ENCODE data around the gene KRTAP4-2. TPM values are rescaled to one million over a fixed set of nuclear protein-coding genes. Genes with fewer than 3 reads are reported as not detected.
"Not testable (repeated sequence)": the region's sequence is repeated elsewhere in the genome, so short reads cannot be mapped to it uniquely, and the experiment has no call there.

Gene KRTAP4-2
- total and polyA plus RNA-seq, 8 donors = not detected

- Histone ChIP-seq H3K27me3 (peaks cover 0 to 5% of the 10 kb centered on the region in 2 donors), H3K9me3 (peaks cover 0 to 13% of the 10 kb centered on the region in 2 donors), H3K4me3 (no peak overlapping the region), H3K27ac (no peak overlapping the region), H3K36me3 (no peaks in the 10 kb centered on the region), H3K4me1 (no peaks in the 10 kb centered on the region)
- TF ChIP-seq CTCF (IDR thresholded peaks at IDR 0.05) = no peak
- ATAC-seq = no peak
- no peak for DNase-seq
- intact Hi-C loops (cut with DNase I) = no loop called here
Observed at GRCh38 chr17:41147531-41148204, 30.4 kb downstream of the KRTAP4-2 start.

DNA sequence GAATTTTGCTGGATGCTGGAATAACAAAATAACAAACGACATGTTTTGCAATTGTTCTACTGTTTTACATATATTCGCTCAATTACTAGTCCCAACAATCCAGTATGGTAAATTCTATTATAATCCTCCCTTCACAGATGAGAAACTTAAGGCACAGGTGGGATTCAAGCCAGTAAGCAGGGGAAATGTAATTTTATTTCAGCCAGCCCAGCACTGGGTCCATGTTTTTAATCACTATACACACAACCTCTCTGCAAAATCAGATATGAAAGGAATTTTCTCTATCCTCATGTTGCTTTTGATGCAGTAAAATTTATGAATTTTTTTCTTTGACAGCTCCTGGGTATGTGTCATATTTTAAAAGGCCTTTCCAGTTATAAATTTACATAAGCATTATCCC lies 32.8 kb downstream of the KRTAP4-2 start:
- intact Hi-C loops (cut with DNase I) = no loop called here
- Histone ChIP-seq H3K4me1 (no peaks in the 10 kb centered on the region), H3K9me3 (peaks cover 0 to 17% of the 10 kb centered on the region in 2 donors), H3K4me3 (no peak overlapping the region), H3K27ac (no peak overlapping the region), H3K27me3 (peaks cover 0 to 5% of the 10 kb centered on the region in 2 donors), H3K36me3 (no peaks in the 10 kb centered on the region)
- ATAC-seq (no peak), DNase-seq (no peak)
- TF ChIP-seq CTCF (IDR thresholded peaks at IDR 0.05) = no peak

- intact Hi-C loops (cut with DNase I) = no loop called here
- Histone ChIP-seq H3K36me3 (no peaks in the 10 kb centered on the region), H3K27me3 (peaks cover 0 to 5% of the 10 kb centered on the region in 2 donors), H3K4me3 (no peak overlapping the region), H3K9me3 (peaks cover 0 to 20% of the 10 kb centered on the region in 2 donors), H3K27ac (no peak overlapping the region), H3K4me1 (no peaks in the 10 kb centered on the region)
- no peak for DNase-seq
- no peak for TF ChIP-seq CTCF (IDR thresholded peaks at IDR 0.05)
- ATAC-seq = no peak
Observed at GRCh38 chr17:41144846-41145245, 33.2 kb downstream of the KRTAP4-2 start.

DNA sequence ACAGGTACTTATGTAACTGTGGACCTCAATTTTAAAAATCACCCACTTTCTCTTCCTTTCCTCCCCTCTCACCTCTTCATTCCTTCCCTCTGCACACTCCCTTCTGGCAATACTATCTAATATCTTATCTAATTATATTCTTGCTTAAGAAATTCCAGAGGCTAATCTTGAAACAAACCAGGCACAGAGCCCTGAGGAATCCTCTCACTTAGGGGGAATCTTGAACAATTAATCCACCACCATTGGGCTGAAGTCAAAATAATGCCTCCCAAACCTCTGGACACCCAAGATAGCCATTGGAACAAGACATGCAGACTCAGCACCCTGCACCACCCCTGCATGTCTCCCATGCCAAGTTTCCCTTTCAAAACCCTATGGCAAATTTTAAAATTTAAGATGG lies 36.7 kb downstream of the KRTAP4-2 start:
- DNase-seq = no peak
- intact Hi-C loops (cut with DNase I) = no loop called here
- H3K4me1 ChIP-seq = no peaks in the 10 kb centered on the region
- H3K36me3 ChIP-seq = no peaks in the 10 kb centered on the region
- H3K27me3 ChIP-seq = no peaks in the 10 kb centered on the region
- no peak for TF ChIP-seq CTCF (IDR thresholded peaks at IDR 0.05)
- H3K27ac ChIP-seq = no peak overlapping the region
- no peak overlapping the region for H3K4me3 ChIP-seq
- peaks cover 0 to 23% of the 10 kb centered on the region in 2 donors for H3K9me3 ChIP-seq
- no peak for ATAC-seq

DNA sequence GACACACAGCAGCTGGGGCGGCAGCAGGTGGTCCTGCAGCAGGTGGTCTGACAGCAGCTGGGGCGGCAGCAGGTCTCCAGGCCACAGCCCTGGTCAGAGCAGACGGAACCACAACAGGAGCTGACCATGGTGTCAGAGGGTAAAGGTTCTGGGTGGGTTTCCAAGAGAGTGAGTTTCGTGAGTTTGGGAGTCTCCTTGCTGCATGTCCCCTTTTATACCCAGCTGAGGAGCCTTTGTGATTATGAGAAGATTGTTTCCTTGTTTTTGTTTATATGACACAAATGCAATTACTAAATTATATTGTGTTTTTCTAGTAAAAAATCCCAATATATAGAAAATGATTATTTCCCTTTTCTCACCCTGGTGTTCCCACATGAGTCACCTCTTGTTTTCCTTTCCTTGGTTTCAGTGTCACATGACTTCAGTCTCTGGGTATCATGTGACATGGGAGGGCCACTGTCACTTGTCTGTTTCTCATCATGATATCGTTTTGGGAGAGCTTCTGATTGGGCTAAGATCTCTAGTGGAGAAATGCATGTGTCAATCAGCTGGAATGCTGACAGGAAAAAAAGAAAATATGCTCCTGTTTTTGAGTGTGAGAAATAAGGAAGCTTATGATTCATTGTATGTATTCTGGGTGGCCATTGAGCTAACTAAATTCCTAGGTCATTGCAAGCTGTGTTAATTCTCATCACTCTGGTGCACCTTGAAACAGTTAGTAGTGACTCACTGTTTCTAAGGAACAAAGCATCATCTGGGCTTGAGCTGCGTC lies 37.5 kb downstream of the KRTAP4-2 start, which contains the start of gene KRTAP4-6:
Gene KRTAP4-6, minus strand, starts transcription at position 185 of the 772 bp plus-strand sequence. Its CDS starts 57 bp downstream, at position 128.
- intact Hi-C loops (cut with DNase I) = no loop called here
- Histone ChIP-seq H3K4me3 (no peak within 1 kb of the TSS), H3K27me3 (no peaks in the 10 kb centered on the region), H3K36me3 (no peaks in the 10 kb centered on the region), H3K9me3 (peaks cover 0 to 23% of the 10 kb centered on the region in 2 donors), H3K4me1 (no peaks in the 10 kb centered on the region), H3K27ac (no peak within 1 kb of the TSS)
- ATAC-seq (no peak), DNase-seq (no peak)
- no peak for TF ChIP-seq CTCF (IDR thresholded peaks at IDR 0.05)

DNA sequence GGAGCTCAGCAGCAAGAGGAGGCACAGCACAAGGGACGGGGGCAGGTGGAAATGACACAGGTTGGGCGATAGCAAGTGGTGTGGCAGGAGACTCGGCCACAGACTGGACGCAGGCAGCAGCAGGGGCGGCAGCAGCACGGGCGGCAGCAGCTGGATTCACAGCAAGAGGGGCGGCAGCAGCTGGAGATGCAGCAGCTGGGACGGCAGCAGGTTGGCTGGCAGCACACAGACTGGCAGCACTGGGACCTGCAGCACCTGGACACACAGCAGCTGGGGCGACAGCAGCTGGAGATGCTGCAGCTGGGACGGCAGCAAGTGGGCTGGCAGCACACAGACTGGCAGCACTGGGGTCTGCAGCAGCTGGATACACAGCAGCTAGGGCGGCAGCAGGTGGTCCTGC lies 38.2 kb downstream of the KRTAP4-2 start:
- peaks cover 0 to 23% of the 10 kb centered on the region in 2 donors for H3K9me3 ChIP-seq
- H3K36me3 ChIP-seq; H3K27me3 ChIP-seq; ATAC-seq; intact Hi-C loops (cut with DNase I); H3K4me1 ChIP-seq; H3K27ac ChIP-seq; H3K4me3 ChIP-seq: not testable (repeated sequence)
- peak in 1 of 4 donors; percentile 70 for DNase-seq

All from left lung (tissue), 10 donors.